ENCODE measurements around the gene ATF6.
A peak's percentile ranks its signal among the peaks of the same experiment; 100 is the strongest.

DNA sequence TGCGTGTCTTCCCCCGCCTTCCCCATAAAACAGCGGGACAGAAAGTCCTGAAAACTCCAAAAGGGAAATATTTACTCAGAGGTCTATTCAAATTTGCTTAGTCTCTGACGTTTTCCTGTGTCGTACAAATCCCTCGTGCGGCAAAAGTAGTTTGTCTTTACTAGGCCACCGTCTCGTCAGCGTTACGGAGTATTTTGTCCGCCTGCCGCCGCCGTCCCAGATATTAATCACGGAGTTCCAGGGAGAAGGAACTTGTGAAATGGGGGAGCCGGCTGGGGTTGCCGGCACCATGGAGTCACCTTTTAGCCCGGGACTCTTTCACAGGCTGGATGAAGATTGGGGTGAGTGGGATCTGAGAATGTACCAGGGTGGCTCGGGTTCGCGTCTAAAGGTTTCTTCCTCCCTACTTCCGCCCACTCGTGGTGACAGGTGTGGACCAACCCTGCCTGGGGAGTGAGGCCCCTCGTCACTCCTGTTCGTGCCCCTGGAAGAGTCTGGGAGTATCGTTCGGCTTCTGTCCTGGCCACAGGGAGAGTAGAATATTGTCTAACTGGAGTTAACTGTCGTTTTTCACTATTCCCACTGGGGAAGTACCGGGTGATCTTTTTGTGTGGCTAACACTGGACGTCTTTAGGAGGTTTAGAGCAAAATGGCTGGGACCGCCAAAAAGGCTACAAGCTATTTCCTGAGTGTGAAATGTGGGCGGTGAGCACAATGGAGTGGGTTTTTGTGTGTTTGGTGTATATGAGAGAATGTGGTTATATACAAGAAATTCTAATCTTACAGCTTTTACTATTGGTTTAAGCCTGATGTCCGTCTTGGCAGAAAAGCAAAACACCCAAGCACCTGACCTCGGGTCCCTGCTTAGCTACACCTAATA lies at the start of gene ATF6:
- TF ChIP-seq, protein P1, sequence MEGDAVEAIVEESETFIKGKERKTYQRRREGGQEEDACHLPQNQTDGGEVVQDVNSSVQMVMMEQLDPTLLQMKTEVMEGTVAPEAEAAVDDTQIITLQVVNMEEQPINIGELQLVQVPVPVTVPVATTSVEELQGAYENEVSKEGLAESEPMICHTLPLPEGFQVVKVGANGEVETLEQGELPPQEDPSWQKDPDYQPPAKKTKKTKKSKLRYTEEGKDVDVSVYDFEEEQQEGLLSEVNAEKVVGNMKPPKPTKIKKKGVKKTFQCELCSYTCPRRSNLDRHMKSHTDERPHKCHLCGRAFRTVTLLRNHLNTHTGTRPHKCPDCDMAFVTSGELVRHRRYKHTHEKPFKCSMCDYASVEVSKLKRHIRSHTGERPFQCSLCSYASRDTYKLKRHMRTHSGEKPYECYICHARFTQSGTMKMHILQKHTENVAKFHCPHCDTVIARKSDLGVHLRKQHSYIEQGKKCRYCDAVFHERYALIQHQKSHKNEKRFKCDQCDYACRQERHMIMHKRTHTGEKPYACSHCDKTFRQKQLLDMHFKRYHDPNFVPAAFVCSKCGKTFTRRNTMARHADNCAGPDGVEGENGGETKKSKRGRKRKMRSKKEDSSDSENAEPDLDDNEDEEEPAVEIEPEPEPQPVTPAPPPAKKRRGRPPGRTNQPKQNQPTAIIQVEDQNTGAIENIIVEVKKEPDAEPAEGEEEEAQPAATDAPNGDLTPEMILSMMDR (conservative IDR thresholded peaks at IDR 0.05; ENCODE audit: low read length): 0 out of 2 replicates have a peak, but pooled peaks have one; percentile 4
- no peak for TF ChIP-seq EZH2phosphoT487 (IDR thresholded peaks at IDR 0.05; ENCODE audit: borderline replicate concordance, low read depth, low read length)
